HG03159 (cell line): ENCODE measurements around the gene TTC38.
A peak's percentile ranks its signal among the peaks of the same experiment; 100 is the strongest.

Source experiments
- ATAC-seq: cut with Tn5 transposase; IDR thresholded peaks from one replicate; pipeline ENCODE4 v1.9.1; 2021; ENCODE audit warnings: mild to moderate bottlenecking, moderate library complexity; ENCODE audit not compliant: unreplicated experiment

Gene TTC38

DNA sequence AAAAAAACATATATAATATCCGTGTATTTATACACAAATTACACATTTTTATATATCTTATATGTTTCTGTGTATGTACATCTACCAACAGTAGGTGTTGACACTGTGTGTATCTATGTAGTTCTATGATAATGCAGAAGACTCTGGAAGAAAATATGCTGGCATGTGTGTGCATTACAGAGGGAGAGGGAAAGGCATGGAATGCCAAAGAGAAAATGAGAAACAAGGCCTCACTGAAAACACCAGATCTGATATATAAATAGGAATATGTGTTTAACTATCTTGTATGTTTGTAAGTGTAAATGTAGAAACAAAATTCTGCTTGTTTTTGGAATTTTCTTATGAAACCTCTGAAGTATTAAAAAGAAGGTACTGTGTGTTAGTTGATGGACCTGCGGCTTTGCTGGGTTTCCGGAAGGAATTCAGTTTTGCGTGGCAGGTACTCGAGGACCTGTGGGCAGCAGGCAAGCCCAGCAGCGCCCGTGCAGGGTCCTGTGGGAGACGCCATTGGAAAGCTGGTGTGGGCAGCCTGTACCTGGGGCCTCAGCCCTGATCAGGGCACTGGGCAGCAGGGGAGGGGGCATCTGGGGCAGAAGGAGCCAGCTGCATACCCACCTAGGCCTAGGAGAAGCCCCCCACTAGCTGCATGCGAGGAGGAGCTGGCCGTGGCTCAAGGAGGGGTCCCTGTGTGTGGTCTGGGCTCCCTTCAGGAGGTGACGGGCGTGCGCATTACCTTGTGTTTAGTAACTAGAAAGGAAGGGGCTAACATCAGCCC lies 60.1 kb downstream of the TTC38 start:
- ATAC-seq = no peak

DNA sequence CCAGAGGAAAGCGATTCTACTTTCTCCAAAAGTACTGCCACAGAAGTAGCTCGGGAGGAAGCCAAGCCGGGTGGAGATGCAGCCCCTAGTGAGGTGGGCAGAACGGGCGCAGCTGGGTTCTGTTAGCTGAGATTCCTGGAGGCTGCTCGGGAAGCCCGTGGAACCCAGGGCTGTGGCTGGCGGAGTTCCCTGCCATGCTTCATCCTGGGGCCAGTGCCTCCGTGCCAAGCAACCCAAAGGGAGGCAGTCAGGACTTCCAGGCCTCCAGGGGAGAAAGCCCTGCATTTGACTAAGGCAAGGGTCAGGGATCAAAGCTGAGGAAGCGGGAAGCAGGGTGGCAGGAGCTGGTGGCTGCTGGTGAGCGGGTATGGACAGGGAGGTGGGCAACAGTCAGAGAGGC lies 61.0 kb downstream of the TTC38 start:
- ATAC-seq = no peak

DNA sequence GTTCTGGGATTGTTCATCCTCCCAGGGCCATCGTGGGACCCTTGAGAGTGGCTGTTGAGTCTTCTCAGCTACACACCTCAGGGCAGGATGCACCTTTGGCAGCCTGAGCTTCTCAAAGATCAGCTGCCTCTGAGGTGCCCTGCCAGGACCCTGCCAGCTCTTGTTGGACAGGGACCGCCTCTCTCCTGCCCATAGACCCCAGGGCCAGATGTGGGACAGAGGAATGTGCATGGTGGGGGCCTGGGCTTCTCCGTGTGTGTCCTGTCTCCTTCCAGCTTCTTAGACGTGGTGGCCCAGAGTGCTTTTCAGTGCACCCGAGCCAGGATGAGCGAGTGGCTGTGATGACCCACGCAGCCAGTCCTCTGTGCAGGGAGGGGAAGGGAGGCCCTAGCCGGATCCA lies 61.8 kb downstream of the TTC38 start:
- ATAC-seq = no peak

DNA sequence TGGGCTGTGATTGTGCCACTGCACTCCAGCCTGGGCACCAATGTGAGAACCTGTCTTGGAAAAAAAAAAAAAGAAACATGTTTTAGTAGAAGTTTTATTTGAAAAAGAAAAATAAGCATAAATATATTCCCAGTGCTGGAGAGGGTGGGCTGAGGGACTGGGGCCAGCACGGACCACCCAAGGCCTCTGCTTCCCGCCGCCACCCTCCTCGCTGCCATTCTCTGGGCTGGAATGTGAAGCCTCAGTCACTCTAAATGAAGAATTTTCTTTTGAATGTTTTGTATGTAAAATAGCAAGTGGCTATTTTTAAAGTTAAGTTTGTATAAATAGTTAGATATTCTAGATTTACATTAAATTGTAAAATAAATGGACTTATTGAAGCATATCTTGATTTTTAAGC lies 62.6 kb downstream of the TTC38 start:
- ATAC-seq = no peak

DNA sequence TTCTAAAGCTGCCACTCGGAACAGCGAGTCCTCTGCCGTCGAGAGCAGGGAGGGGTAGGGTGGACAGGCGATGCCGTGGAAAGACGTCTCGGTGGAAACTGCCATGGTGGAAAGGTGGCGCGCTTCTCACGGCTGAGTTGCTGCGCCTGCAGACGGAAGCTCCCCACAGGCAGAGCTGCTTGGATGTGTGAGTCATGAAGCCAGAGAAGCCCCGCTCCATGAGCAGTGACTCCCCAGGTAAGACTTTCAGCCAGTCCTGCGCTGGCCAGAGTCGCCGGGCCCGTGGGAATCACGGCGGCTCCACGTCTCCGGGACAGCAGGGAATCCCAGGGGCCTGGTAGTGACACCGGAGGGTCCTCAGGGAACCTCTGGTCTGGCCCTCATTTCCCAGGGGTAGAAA lies 63.7 kb downstream of the TTC38 start:
- ATAC-seq = no peak

DNA sequence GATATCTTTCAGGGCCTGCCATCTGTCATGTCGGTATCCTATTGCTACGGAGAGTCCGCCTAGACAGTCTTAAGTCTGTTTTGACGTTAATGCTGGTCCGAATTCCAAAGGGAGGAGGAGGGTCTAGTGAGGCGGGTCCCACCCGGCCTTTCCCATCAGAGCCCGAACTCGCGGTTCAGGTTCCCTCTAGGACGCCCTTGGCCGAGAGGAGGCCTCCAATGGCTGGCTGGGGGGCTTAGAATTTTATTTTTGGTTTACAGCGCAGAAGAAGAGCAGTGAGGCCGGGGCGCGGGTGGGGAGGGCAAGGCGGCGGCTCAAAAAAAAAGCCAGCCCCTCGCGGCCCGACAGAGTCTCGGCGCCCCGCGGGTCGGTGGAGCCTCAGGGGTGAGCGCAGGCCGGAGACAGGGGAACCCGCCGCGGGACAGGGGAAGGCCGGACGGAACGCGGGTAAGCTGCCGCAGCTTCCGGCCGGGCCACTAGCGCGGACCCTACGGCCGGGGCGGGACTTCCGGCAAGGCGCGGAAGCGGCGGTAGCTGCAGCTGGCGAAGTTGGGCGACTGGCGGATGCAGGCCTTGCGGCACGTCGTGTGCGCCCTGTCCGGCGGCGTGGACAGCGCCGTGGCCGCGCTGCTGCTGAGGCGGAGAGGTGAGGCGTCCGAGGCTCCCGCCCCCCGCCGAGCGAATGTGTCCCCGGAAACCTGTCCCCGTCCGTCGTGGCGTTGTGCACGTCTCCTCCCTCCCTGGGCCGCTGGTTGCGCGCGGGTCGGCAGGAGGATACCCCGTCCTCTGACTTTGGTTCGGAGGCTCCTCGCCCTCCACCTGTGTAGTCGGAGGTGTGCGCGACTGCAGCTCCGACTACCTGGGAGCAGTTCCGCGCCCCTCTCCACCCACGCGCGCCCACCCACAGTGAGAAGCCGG lies 67.7 kb downstream of the TTC38 start, which contains the start of gene TRMU:
Gene TRMU (plus strand): TSS at position 514 of the 918 bp plus-strand sequence. CDS start 51 bp downstream, at position 565.
- ATAC-seq = peak; percentile 70

DNA sequence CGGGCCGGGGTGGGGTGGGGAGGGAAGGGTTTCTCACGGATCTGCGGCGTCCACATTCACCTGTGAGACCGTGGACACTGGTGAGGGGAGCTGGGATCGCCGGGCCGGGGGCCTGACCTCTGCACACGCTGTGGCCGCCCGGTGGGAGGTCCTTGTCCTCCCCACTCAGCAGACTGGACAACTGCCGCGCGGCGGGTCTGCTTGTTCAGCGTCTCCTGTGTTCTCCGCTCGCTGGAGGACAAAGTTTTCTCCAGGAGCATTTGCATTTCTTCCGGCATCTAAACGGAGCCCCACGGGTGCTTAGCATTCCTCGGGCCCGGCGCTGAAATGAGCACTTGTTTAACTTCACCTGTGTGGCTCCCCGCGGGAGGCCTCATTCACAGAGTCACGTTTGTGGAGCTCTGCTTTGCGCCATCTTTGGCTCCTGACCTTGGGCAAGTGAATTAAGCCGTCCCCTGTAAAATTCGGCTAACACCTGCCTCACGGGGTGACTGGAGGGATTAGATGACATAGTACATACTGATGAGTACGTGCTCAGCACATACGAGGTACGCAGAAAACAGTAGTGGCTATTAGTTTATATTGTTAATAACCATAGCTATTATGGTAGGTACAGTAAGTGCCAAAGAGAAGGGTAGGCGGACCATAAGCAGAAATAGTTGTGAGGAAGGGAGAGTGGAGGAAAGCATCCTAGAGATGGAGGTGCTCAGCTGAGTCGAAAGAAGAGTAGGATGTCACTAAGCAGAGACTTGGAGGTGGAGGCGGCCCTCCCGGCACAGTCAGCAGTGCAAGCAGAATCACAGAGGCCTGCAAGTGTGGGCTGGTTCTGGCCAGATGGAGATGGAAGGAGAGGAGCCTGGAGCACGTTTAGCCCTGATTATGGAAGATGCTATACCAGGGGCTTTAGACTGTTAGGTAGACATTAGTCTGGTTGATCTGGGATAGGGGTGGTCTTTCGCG lies 68.6 kb downstream of the TTC38 start:
- ATAC-seq = peak; percentile 12

DNA sequence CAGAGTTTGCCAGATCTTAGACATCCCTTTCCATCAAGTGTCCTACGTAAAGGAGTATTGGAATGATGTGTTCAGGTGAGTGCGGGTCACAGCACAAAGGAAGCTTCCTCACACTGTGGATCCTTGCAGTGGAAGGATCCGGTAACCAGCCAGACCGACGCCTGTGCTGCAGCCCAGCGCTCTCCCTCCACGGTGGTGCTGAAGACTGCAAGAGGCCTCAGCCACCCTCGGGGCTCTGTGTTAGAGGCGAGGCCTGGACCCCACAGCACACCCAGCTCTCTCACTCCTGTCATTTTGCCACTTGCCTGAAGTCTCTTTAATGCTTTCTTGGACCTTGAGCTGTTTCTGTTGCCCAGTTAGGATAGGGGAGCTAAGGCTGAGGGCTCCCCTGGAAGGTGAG lies 70.1 kb downstream of the TTC38 start:
- no peak for ATAC-seq

DNA sequence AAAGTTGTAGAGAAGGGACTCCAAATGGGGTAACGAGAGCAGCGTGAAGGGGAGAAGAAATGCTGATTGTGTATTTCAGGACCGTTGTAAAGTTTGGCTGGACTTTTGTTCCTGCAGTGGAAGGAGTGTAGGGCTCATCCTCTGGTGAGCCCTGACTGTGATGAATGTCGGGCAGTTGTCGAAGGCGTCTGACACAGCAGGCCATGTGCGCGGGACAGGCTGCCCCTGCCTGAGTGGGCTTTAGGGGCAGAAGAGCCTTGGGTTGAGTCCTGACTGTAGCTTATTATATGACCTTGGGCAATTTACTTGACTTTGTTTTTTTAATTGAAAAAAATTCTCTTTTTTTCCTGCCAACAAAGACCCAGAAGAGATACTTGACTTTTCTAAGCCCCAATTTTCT lies 70.8 kb downstream of the TTC38 start:
- no peak for ATAC-seq

DNA sequence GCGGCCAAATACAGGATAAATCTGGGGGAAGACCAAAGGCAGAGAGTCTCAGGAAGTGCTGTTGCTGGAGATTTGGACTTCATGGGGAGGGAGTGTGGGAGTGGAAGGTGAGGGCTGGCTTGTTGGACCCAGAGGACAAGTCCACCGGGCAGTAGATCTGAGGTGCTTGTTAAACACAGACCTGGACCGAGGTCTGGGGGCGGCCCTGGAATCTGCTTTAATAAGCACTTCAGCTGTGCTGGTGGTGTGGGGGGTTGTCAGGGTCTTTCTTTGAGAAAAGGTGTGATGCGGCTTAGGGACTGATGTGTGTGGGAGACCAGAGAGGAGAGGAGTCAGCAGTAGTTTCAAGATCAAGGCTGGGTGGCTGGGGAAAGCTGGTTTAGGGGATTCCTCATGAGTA lies 72.1 kb downstream of the TTC38 start:
- no peak for ATAC-seq

DNA sequence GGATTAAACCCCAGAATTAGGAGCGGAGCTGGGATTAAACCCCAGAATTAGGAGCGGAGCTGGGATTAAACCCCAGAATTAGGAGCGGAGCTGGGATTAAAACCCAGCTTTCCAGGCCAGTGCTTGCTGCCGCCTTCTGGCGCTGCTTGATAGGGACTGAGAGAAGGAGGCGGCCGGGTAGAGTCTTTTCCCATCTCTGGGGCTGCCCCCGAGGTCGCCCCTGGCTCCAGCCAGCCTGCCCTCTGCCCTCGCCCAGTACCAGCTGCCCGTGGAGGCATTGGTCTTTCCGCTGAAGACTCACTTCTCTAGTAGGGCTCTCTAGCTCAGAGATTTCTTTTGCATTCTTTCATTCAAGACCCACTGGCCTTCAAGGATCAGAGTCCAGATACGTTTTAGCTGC lies 72.9 kb downstream of the TTC38 start:
- ATAC-seq = no peak
